SK-N-SH (cell line): ENCODE data around the gene ZSCAN21.

Source experiments
- ELF1 ChIP-seq: IDR thresholded peaks from 2 replicates; pipeline ENCODE4 v1.4.0; 2012
- EP300 ChIP-seq, 2 experiments: IDR thresholded peaks; 2 replicates each; pipeline versions ENCODE4 v1.4.0 to v1.6.1; 2012; ENCODE audit warnings: borderline replicate concordance in 1 of 2, low read depth in 1 of 2, low read length in 1 of 2
- JUND ChIP-seq: IDR thresholded peaks from 2 replicates; pipeline ENCODE4 v1.4.0; 2012
- MXI1 ChIP-seq: IDR thresholded peaks from 2 replicates; pipeline ENCODE4 v1.6.1; 2012; ENCODE audit warnings: mild to moderate bottlenecking, low read depth, low read length, improper control_type of control experiment
- POLR2AphosphoS5 ChIP-seq: IDR thresholded peaks from 2 replicates; pipeline ENCODE4 v1.6.1; 2012; ENCODE audit warnings: low read depth, low read length
- RAD21 ChIP-seq: IDR thresholded peaks from 2 replicates; pipeline ENCODE4 v1.6.1; 2012; ENCODE audit warnings: mild to moderate bottlenecking, low read length
- SMC3 ChIP-seq: IDR thresholded peaks from 2 replicates; pipeline ENCODE4 v1.6.1; 2012; ENCODE audit warnings: low read depth, low read length, improper control_type of control experiment
- TAF1 ChIP-seq: IDR thresholded peaks from 2 replicates; pipeline ENCODE4 v1.6.1; 2012; ENCODE audit warnings: low read depth, mild to moderate bottlenecking, low read length, moderate library complexity, borderline replicate concordance
- TF ChIP-seq, protein P1 (sequence below): fragments of 150-350 bp; IDR thresholded peaks from 2 replicates; pipeline ENCODE4 v1.6.1; 2016; ENCODE audit warnings: mild to moderate bottlenecking, low read depth, low read length
- TF ChIP-seq, protein P2 (sequence below): fragments of 200-600 bp; sonication (generic); IDR thresholded peaks from 2 replicates; pipeline ENCODE4 v1.6.1; 2017; ENCODE audit warnings: antibody characterized with exemption, mild to moderate bottlenecking, moderate library complexity
- TF ChIP-seq, protein P3 (sequence below): IDR thresholded peaks from 2 replicates; pipeline ENCODE4 v1.6.1; 2012; ENCODE audit warnings: mild to moderate bottlenecking, low read depth, low read length, moderate library complexity

- TF ChIP-seq, protein P1, sequence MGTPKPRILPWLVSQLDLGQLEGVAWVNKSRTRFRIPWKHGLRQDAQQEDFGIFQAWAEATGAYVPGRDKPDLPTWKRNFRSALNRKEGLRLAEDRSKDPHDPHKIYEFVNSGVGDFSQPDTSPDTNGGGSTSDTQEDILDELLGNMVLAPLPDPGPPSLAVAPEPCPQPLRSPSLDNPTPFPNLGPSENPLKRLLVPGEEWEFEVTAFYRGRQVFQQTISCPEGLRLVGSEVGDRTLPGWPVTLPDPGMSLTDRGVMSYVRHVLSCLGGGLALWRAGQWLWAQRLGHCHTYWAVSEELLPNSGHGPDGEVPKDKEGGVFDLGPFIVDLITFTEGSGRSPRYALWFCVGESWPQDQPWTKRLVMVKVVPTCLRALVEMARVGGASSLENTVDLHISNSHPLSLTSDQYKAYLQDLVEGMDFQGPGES, result no peak
- TF ChIP-seq, protein P2, sequence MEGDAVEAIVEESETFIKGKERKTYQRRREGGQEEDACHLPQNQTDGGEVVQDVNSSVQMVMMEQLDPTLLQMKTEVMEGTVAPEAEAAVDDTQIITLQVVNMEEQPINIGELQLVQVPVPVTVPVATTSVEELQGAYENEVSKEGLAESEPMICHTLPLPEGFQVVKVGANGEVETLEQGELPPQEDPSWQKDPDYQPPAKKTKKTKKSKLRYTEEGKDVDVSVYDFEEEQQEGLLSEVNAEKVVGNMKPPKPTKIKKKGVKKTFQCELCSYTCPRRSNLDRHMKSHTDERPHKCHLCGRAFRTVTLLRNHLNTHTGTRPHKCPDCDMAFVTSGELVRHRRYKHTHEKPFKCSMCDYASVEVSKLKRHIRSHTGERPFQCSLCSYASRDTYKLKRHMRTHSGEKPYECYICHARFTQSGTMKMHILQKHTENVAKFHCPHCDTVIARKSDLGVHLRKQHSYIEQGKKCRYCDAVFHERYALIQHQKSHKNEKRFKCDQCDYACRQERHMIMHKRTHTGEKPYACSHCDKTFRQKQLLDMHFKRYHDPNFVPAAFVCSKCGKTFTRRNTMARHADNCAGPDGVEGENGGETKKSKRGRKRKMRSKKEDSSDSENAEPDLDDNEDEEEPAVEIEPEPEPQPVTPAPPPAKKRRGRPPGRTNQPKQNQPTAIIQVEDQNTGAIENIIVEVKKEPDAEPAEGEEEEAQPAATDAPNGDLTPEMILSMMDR, result no peak
- TF ChIP-seq POLR2AphosphoS5, result no peak
- TF ChIP-seq SMC3, result no peak
- TF ChIP-seq TAF1, result no peak
- TF ChIP-seq, protein P3, sequence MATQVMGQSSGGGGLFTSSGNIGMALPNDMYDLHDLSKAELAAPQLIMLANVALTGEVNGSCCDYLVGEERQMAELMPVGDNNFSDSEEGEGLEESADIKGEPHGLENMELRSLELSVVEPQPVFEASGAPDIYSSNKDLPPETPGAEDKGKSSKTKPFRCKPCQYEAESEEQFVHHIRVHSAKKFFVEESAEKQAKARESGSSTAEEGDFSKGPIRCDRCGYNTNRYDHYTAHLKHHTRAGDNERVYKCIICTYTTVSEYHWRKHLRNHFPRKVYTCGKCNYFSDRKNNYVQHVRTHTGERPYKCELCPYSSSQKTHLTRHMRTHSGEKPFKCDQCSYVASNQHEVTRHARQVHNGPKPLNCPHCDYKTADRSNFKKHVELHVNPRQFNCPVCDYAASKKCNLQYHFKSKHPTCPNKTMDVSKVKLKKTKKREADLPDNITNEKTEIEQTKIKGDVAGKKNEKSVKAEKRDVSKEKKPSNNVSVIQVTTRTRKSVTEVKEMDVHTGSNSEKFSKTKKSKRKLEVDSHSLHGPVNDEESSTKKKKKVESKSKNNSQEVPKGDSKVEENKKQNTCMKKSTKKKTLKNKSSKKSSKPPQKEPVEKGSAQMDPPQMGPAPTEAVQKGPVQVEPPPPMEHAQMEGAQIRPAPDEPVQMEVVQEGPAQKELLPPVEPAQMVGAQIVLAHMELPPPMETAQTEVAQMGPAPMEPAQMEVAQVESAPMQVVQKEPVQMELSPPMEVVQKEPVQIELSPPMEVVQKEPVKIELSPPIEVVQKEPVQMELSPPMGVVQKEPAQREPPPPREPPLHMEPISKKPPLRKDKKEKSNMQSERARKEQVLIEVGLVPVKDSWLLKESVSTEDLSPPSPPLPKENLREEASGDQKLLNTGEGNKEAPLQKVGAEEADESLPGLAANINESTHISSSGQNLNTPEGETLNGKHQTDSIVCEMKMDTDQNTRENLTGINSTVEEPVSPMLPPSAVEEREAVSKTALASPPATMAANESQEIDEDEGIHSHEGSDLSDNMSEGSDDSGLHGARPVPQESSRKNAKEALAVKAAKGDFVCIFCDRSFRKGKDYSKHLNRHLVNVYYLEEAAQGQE, result no peak
- TF ChIP-seq JUND, result no peak
- no peak for TF ChIP-seq EP300 (IDR thresholded peaks at IDR 0.05; ENCODE audit: borderline replicate concordance in 1 of 2, low read depth in 1 of 2, low read length in 1 of 2)
- no peak for TF ChIP-seq RAD21
- no peak for TF ChIP-seq ELF1
- no peak for TF ChIP-seq MXI1
Measured at GRCh38 chr7:100105534-100105933, 56.0 kb downstream of the ZSCAN21 start.
